EH (cell line): ENCODE measurements around the gene PEX13.
"Not testable (repeated sequence)": the region's sequence is repeated elsewhere in the genome, so short reads cannot be mapped to it uniquely, and the experiment has no call there.

Experiments used
- DNase-seq: peaks from one replicate; pipeline ENCODE4 v3.0.0-alpha.2; 2015; ENCODE audit warnings: low read depth

Gene PEX13

DNA sequence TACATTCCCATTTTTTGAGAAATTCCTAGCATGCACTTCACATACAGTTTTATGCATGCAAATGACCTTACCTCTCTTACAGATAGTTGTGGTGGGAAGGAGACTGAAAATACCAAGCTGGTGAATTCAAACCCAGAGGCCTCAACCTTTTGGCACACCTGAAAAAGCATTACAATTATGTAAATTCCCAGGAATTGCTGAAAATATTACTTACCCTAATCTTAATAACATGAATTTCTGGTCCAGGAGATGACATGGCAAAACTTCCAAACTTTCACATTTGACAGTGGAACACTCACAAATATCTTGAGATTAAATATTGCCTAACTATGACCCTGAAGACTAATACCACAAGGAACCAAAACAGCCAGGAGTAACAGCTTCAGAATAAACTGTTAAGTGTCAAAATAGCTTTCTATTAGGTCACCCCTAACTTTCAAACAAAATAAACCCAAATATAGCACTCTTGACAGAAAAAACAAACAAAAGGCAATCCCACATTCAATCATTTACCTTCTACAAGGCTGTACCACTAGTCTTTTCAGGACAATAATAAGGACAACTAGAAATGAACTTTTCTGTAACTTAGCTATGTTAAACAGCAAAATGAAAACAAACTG lies 10.9 kb upstream of the PEX13 start:
- peak; percentile 16 for DNase-seq

DNA sequence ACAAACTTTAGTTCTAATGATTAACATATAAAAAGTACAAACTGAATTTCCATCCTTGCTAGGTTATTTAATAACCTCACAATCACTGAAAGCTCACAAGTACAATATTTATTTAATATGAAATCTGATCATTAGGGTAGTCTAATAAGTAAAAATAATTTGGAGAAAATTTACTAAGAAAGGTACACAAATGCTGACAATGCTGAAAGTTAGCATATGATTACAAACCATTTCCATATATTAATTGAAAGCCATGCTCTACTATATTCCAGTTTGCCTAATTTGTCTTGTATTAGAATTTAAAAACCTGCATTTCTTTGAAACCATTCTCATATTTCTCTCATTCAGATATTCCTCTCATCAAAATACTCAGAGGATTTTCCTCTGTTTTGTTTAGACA lies 8.2 kb upstream of the PEX13 start:
- DNase-seq, result no peak

GRCh38 chr2:61011678-61012077 lies 5.8 kb upstream of the PEX13 start:
- DNase-seq, result peak; percentile 41

DNA sequence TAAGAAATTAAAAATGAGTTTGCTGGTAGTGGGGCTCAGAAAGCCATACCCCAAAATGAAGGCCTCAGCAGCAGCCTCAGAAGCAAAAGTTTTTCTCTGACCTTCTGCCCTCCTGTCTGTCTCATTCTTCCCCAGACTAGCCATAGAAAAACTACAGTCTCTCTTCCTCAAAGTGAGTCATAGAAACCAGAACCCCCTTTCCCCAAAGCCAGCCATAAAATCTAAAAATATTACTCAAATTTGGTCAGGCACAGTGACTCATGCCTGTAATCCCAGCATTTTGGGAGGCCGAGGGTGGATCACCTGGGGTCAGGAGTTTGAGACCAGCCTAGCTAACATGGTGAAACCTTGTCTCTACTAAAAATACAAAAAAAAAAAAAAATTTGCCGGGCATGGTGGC lies 5.2 kb upstream of the PEX13 start:
- DNase-seq, result peak; percentile 87

- no peak for DNase-seq
Observed at GRCh38 chr2:61013382-61013781, 4.1 kb upstream of the PEX13 start.

GRCh38 chr2:61014763-61015162 lies 2.8 kb upstream of the PEX13 start:
- DNase-seq, result peak; percentile 36

DNA sequence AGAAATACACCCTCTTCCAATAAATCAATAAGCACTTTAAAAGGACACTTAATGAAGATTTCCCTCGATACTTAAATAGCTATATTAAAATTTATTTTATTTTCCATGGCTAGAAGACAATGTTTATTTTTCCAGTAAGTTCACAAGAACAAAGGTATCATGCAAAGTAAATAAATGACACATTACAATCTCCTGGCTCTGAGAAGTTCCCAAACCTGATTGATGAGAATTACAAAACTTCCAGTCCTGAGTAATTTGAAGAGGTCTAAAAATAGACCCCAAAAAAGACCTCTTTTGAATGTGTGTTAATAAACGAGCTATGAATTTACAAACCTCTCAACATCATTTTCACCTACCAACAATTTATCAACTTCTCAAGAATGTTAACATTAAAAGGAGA lies 1.5 kb upstream of the PEX13 start:
- DNase-seq, result no peak

GRCh38 chr2:61016392-61017002 lies 1.0 kb upstream of the PEX13 start:
- DNase-seq, result no peak

GRCh38 chr2:61017003-61017555 lies 441 bp upstream of the PEX13 start:
- peak; percentile 77 for DNase-seq

GRCh38 chr2:61018318-61018755 lies 817 bp downstream of the PEX13 start:
- DNase-seq, result no peak

DNA sequence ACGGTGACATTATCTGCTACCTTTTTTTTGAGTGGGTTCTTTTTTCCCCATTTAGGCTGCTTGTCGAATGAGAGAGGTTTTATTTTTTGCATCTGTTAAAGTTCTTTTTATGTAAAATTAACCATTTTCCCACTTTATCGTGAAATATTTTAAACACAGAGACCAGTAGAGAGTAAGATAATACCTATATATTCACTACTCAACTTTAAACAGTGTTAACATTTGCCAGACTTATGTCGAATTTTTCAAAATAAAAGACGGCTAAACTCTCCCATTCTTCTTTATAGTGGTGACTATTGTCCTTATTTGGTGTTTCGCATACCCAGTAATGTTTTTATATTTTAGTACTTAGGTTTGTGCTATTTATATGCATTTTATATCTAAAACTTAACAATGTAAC lies 1.3 kb downstream of the PEX13 start:
- DNase-seq, result no peak

GRCh38 chr2:61021228-61021660 lies 3.7 kb downstream of the PEX13 start:
- DNase-seq, result no peak

DNA sequence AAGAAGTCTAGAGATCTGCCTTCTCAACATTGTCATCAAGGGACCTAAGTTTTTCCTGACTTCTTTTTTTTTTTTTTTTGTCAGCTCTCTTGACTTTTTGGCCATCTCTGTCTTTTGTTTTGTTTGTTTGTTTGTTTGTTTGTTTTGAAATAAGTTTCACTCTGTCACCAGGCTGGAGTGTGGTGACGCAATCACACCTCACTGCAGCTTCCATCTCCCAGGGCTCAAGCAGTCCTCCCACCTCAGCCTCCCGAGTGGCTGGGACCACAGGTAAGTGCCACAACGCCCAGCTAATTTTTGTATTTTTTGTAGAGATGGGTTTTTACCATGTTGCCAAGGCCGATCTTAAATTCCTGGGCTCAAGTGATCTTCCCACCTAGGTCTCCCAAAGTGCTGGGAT lies 6.2 kb downstream of the PEX13 start:
- DNase-seq, result no peak

DNA sequence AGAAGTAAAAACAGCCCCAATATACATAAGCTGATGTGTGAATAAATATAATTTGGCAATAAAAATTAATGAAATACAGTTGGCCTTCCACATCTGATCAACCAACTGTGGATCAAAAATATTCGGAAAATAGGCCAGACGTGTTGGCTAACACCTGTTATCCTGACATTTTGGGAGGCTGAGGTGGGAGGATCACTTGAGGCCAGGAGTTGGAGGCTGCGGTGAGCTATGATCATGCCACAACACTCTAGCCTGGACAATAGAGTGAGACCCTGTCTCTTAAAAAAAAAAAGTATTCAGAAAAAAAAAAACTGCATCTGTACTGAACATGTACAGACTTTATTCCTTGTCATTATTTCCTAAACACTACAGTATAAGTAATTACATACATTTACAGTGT lies 12.0 kb downstream of the PEX13 start:
- no peak for DNase-seq

DNA sequence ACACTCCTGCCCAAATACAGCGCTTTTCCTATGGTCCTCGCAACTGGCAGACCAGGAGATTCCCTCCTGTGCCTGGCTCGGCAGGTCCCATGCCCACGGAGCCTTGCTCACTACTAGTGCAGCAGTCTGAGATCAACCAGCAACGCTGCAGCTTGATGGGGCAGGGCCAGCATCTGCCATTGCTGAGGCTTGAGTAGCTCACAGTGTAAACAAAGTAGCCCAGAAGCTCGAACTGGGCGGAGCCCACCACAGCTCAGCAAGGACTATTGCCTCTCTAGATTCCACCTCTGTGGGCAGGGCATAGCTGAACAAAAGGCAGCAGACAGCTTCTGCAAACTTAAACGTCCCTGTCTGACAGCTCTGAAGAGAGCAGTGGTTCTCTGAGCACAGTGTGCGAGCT lies 17.1 kb downstream of the PEX13 start:
- DNase-seq, result not testable (repeated sequence)

- not testable (repeated sequence) for DNase-seq
Observed at GRCh38 chr2:61036643-61037042, 19.1 kb downstream of the PEX13 start.

DNA sequence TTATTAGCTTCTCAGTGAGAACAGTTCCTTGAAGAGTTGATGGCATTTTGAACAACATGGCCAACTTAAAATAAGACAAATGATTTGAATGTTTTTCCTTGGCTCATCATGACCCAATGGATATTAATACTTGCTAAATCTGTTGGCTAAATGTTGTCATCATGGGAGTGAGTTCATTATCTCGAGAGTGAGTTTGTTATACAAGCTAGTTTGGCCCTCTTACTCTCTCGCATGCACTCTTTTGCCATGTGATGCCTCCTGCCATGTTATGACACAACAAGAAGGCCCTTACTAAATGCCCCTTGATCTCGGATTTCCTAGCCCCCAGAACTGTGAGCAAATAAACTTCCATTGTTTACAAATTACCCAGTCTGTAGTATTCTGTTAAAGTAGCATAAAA lies 25.3 kb downstream of the PEX13 start:
- no peak for DNase-seq

GRCh38 chr2:61044636-61045035 lies 27.1 kb downstream of the PEX13 start:
- DNase-seq, result no peak

DNA sequence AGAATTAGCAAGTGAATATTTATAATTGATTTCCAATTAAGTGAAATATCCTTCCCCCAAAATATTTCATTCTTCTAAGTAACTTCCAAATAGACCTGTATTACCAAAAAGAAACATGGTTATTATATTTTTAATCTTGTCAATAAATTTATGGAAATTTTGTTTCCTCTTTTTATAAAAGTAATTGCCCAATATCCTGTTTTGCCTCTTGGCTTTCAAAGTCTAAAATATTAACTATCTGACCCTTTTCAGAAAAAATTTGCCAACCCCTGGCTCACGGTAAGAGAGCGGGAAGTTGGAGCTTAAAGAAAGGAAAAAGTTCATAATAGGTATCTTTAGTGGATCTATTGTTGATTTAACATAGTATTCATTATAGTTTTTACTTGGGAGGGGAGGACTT lies 27.7 kb downstream of the PEX13 start:
- no peak for DNase-seq

GRCh38 chr2:61045999-61046398 lies 28.5 kb downstream of the PEX13 start:
- no peak for DNase-seq

DNA sequence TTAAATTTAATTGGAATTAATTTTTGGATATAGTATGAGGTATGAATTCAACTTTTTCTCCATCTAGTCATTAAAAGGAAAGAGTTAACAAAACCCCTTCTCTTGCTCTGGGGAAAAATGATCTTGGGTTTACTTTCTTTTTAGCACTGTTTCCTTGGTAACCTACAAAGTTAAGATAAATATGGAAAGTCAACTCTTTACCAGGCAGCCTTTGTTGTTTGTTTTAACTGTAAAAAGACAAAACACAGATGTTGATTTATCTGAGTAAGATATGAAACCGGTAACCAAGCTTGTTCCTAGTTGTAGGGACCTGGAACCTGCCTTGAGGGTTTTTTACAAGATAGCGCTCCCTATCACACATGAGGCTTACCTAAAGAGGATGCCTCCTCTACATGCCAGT lies 38.0 kb downstream of the PEX13 start:
- DNase-seq, result peak; percentile 7

DNA sequence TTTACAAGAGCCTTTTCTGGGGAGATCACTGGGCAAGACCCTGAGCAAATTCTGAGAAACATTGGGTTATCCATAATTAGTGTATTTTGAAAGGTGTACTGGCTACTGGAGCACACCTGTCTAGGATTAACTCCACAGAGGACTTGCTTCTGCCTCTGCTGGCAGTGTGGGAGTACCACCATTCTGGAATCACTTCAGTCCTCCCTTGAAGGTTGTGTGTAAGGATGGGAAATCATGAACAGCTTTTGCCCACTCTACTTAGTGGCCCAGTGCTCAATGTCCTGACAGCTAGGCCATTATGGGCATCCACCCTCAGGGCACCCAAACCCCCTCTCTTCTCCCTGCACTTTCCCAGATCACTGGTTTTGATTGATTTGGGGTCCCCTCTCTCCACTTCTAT lies 40.0 kb downstream of the PEX13 start:
- DNase-seq, result no peak

DNA sequence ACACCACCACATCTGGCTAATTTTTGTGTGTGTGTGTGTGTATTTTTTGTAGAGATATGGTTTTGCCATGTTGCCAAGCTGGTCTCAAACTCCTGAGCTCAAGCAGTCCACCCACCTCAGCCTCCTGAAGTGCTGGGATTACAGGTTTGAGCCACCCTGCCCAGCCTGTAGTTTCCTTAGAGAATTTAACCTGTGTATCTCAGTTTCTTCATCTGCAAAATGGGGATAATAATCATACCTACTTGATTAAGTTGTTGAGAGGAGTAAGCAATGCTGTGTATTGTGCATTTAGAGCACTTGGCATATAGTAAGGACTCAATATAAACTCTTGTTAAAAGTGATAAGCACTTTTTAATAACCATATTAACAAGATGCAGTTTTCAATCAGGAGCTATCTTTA lies 41.9 kb downstream of the PEX13 start:
- no peak for DNase-seq
